Activated CD8-positive, alpha-beta memory T cell treated with anti-CD3 and anti-CD28 coated beads, Interleukin-2, amount 50 U/mL, for 24 hours (primary cell): Measurements from ENCODE around the gene RPL36AL.
A peak's percentile ranks its signal among the peaks of the same experiment; 100 is the strongest.
"Not testable (repeated sequence)": the region's sequence is repeated elsewhere in the genome, so short reads cannot be mapped to it uniquely, and the experiment has no call there.

Experiments used
- DNase-seq: peaks from one replicate; pipeline ENCODE4 v3.0.0-alpha.2; 2020; ENCODE audit errors: extremely low read depth

Gene RPL36AL

GRCh38 chr14:49619273-49619672, 1.2 kb downstream of the RPL36AL start:
- DNase-seq, result not testable (repeated sequence)

DNA sequence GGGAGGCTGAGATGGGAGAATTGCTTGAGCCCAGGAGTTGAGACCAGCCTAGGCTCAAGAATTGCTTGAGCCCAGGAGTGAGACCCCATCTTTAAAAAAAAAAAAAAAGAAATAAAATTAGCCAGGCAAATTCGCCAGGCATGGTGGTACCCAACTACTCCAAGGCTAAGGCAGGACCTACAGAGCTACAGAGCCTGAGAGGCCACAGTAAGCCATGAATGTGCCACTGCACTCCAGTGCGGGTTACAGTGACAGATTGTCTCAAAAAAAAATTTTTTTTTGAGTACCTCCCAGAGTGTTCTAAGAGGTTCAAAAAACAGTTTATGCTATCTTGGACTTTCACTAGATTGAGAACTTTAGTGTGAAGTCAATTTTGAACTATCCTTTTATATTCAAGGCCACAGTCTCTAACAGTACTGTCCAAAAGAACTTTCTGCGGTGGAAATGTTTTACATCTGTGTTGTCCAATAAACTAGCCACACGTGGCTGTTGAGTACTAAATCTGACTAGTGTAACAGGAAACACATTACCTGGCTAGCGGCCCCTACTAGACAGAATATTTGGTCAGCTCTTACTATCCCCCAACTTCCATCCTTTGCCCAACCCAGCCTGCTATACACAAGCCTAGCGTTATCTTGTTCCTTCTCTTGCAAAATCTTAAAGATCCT, 2.4 kb downstream of the RPL36AL start:
- DNase-seq, result no peak

GRCh38 chr14:49615776-49616175, 4.7 kb downstream of the RPL36AL start:
- no peak for DNase-seq

DNA sequence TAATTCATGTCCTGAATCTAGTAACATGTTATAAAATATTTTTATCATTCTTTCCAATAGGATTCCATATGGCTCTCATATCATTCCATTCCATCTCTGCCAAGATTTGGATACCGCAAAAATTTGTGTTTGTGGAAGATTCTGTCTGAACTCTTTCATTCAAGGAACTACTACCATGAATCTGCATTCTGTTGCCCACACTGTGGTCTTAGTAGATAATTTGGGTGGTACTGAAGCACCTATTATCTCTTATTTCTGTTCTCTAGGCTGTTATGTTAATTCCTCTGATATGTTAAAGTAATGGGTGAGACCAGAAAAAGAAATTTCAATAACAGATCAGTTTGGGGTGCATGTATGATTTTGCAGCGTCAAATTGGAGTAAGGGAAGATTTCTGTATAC, 6.2 kb downstream of the RPL36AL start:
- no peak for DNase-seq

DNA sequence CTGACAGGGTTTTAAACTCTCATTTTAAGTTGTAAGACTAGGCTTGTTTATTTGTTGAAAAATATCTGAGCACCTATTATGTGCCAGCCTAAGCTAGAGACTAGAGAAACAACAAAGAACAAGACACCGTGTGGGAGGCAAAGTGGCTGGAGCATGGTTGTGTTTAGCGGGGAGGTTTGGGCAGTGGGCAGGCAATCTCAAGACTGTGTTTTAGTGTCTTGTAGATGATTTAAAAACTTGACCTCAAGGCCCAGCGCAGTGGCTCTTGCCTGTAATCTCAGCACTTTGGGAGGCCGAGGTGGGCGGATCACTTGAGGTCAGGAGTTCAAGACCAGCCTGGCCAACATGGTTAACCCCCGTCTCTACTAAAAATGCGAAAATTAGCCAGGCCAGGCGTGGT, 7.8 kb downstream of the RPL36AL start:
- DNase-seq, result no peak

DNA sequence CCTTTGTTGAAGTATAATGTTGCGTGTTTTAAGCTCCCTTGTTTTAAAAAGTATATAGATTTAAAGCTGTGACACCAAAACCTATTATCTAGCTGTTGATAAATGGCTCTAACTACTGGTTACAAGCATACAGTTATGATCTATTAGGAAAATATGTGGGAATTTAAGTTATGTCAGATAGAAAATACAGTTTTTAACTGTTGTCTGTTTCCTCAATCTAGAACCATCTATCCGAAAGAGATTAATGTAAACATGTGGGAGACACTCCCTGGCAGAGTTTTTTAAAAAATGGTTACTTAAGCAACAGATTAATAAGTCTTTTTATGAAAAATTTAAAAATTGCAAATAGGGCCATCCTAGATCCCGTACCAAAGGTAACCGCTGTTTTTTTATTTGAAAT, 8.2 kb downstream of the RPL36AL start:
- DNase-seq, result no peak

- DNase-seq, result no peak
These were observed 12.8 kb downstream of the RPL36AL start for GRCh38 chr14:49607583-49607982.

- peak; percentile 63 for DNase-seq
These were observed 21.7 kb downstream of the RPL36AL start, which contains the start of gene LRR1 for GRCh38 chr14:49598485-49599300. Gene LRR1 (plus strand): TSS chr14:49598940. CDS start chr14:49599021, 81 bp downstream.

DNA sequence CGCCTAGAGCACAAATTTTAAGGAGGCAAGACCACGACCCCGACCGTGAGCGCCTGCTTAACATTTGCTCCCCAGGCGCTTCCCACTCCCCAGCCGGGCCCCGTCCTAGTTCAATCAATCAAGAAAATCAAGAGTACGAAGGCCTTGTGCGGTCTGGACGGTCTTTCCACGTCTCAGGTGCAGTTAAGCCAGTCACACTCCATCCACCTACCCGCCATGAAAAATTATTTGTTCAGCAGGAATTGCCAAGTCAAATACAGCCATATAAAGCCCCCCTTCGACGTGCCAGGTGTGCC, 22.3 kb downstream of the RPL36AL start:
- DNase-seq, result no peak

DNA sequence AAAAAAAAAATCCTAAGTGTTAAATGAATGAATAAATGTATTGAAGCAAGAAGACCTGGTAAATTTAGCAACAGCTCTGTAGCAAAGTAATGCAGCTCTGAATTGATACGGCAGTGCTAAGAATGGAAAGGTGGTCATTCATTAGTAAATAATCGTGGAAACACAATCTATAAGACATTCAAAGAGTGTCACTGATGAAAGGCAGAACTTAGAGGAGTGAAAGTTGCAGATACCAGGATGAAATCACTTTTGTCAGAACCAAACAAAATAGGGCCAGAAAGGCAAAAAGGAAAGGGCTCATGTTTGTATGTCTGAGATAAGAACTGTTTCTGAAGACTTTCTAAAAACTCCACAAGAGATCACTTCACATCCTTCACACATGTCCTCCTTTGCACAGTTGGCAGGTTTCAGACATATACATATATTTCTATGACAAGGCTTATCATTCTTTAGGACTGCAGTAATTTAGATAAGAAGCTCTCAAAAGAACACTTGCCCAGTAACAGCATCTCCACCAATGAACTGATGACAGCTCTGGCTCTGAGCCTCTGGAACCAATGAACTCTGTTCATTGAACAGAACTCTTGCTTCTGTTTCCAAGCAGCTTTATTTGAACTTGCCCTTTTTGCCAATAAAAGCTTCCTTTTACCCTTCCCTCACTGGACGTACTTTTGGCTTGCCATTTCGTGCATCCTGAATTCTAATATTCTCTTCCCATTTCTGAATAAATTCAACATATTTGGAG, 25.9 kb downstream of the RPL36AL start:
- DNase-seq, result no peak

- DNase-seq, result no peak
These were observed 27.4 kb downstream of the RPL36AL start for GRCh38 chr14:49593016-49593415.

GRCh38 chr14:49589387-49589786, 31.0 kb downstream of the RPL36AL start:
- DNase-seq, result no peak

DNA sequence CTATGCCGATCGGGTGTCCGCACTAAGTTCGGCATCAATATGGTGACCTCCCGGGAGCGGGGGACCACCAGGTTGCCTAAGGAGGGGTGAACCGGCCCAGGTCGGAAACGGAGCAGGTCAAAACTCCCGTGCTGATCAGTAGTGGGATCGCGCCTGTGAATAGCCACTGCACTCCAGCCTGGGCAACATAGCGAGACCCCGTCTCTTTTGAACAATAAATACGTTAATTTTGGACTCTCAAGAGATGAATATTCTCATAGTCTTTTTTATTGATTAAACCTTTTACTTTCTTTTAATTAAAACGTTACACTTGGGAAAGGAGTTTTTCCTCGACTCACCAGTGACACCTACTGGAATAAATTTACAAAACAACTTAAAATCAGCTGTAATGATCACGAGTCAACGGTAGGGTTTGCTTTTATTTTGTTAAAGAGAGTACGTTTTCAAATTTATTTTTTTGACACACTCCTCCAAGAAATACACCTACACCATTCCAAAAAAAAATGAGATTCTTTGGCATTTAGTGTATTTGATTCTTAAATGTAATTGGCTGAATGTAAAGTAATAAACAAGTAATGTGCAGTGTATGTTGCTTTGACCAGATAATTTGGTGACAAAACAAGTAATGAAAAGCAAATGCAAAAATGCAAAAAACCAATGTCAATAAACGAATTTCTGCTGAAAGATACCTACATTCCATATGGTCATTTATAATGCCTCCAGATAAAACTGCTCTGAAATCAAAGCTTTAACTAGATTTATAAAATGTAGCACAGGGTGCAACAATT, 33.6 kb downstream of the RPL36AL start:
- DNase-seq, result no peak

DNA sequence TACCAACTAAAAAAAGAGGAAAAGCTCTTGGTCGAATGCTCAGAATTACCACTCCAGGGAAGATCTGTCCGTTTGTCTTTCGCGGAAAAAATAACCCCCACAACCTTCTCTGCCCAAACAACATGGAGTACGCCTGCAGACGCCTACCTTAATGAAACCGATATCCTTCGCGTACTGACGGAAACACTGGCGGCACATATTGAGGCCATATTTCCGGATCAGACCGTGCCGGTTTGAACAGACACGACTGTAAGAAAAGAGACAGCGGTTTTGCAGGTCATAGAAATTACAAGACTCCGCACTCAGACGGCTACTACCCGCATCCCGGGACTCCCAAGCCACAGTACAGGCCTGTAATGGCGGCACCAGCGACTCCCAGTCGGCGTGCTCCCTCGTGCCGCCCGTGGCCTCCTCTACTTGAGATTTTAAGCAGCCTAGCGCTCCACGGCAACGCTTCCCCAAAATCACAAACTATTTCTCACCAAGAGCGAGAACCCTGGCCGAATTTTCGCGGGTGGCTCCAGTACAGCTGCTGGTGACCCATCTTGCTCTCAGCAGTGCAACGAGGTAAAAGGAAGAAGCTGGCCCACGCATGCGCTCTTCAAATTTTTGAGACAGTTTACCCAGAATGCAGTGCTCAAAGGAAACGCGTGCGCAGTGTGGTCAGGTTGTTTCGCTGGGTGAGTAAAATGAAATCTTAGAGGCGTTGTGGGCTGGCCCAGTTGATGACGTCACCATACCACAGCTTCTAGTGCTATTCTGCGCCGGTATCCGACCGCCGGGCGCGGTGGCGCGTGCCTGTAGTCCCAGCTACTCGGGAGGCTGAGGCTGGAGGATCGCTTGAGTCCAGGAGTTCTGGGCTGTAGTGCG, 34.4 kb downstream of the RPL36AL start, which contains the start of gene RPS29:
Gene RPS29 (minus strand): TSS at position 578 of the 870 bp plus-strand sequence. CDS start 34 bp downstream, at position 544.
- peak; percentile 98 for DNase-seq

GRCh38 chr14:49584981-49585640, 35.3 kb downstream of the RPL36AL start:
- not testable (repeated sequence) for DNase-seq

- no peak for DNase-seq
These were observed 36.4 kb downstream of the RPL36AL start for GRCh38 chr14:49584058-49584457.

DNA sequence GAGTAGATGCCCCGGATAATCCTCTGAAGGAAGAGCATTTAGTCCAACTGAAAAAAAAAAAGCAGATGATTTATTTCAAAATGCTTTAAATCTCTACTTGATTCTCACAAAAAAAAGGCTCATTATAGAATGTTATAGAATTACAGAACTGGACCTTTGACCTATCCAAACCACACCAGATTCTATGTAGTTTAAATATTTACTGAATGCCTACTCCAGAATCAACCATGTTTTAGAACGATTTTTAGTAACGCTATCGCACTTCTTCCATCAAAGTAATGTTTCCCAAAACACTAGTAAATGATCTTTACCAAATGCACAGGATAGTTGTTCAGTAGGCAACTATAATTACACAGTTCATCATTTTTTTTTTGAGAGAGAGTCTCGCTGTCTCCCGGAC, 36.8 kb downstream of the RPL36AL start:
- no peak for DNase-seq

DNA sequence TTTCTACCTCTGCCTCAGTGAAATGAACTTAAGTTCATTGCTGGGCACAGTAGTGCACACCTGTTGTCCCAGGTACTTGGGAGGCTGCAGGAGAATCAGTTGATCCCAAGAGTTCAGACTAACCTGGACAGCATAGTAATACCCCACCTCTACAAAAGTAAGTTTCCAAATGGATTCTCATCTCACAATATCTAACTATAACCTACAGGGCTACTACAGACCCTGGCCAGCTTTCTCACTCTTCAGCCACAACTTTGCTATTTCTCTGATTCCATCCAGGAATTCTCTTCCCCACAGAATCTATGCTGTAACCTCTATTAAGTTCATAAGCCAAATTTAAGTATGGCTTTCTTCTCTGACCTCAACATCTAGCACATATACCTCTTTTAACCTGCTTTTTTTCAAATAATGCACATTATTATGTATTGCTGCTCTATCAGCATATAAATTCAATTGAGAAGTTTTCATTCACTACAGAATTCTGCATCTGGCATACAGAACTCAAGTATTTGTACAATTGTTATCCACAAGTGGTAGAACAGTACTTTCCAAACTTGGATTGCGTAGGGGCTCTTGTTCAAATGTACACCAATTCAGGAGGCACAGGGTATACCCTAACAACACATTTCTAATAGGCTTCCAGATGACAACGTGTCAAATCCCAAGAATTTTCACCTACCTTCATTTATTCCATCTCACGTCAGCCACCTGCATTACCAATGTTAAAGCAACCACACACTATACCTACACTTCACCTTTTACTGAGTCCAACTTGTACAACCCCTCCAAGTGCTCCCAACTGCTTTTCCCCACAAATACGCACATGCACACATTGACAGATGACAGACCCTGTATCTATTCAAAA, 38.1 kb downstream of the RPL36AL start:
- DNase-seq, result no peak
